Neutrophil (primary cell): ENCODE results near the gene PEX26.
"Not testable (repeated sequence)": the region's sequence is repeated elsewhere in the genome, so short reads cannot be mapped to it uniquely, and the experiment has no call there.

Experiments used
- H3K27ac ChIP-seq: fragments of 200-600 bp; sonication (generic); 2 replicates; pipeline ENCODE4 v1.5.1; 2016; ENCODE audit warnings: mild to moderate bottlenecking, moderate library complexity
- H3K27me3 ChIP-seq: fragments of 200-600 bp; sonication (generic); 2 replicates; pipeline ENCODE4 v1.6.0; 2016; ENCODE audit warnings: mild to moderate bottlenecking
- H3K36me3 ChIP-seq: fragments of 200-600 bp; sonication (generic); 2 replicates; pipeline ENCODE4 v1.5.1; 2017
- H3K4me1 ChIP-seq, 2 experiments: fragments of 200-600 bp in 1 of 2; sonication (generic) in 1 of 2; 1 replicate in 1 of 2; 2 replicates in 1 of 2; pipeline versions ENCODE4 v1.5.1 to v1.6.1; 2013 to 2016; ENCODE audit warnings: low read depth in 1 of 2, low read length in 1 of 2, mild to moderate bottlenecking in 1 of 2, moderate library complexity in 1 of 2; ENCODE audit not compliant: control insufficient read depth in 1 of 2, insufficient read depth in 1 of 2
- H3K4me3 ChIP-seq, 2 experiments: fragments of 200-600 bp in 1 of 2; sonication (generic) in 1 of 2; 1 replicate in 1 of 2; 2 replicates in 1 of 2; pipeline ENCODE4 v1.5.1; 2013 to 2016; ENCODE audit warnings: low read depth in 1 of 2, low read length in 1 of 2, mild to moderate bottlenecking in 1 of 2, moderate library complexity in 1 of 2
- H3K9me3 ChIP-seq: fragments of 200-600 bp; sonication (generic); 2 replicates; pipeline ENCODE4 v1.5.1; 2016
- TF ChIP-seq, protein P1 (sequence below): fragments of 200-600 bp; sonication (generic); IDR thresholded peaks from 2 replicates; pipeline ENCODE4 v1.5.1; 2016; ENCODE audit warnings: antibody characterized with exemption

Gene PEX26

GRCh38 chr22:18126606-18127005 is 48.8 kb downstream of the PEX26 start:
- Histone ChIP-seq H3K4me1 (no peaks in the 10 kb centered on the region), H3K9me3 (no peaks in the 10 kb centered on the region), H3K27me3 (no peaks in the 10 kb centered on the region), H3K36me3 (no peaks in the 10 kb centered on the region), H3K4me3 (no peak overlapping the region), H3K27ac (no peak overlapping the region)
- TF ChIP-seq, protein P1, sequence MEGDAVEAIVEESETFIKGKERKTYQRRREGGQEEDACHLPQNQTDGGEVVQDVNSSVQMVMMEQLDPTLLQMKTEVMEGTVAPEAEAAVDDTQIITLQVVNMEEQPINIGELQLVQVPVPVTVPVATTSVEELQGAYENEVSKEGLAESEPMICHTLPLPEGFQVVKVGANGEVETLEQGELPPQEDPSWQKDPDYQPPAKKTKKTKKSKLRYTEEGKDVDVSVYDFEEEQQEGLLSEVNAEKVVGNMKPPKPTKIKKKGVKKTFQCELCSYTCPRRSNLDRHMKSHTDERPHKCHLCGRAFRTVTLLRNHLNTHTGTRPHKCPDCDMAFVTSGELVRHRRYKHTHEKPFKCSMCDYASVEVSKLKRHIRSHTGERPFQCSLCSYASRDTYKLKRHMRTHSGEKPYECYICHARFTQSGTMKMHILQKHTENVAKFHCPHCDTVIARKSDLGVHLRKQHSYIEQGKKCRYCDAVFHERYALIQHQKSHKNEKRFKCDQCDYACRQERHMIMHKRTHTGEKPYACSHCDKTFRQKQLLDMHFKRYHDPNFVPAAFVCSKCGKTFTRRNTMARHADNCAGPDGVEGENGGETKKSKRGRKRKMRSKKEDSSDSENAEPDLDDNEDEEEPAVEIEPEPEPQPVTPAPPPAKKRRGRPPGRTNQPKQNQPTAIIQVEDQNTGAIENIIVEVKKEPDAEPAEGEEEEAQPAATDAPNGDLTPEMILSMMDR, result no peak

GRCh38 chr22:18130018-18130417 is 52.2 kb downstream of the PEX26 start:
- no peak overlapping the region for H3K27ac ChIP-seq
- H3K36me3 ChIP-seq, result no peaks in the 10 kb centered on the region
- TF ChIP-seq, protein P1, result no peak
- H3K4me3 ChIP-seq, result no peak overlapping the region
- H3K9me3 ChIP-seq, result no peaks in the 10 kb centered on the region
- no peaks in the 10 kb centered on the region for H3K27me3 ChIP-seq
- no peaks in the 10 kb centered on the region for H3K4me1 ChIP-seq

DNA sequence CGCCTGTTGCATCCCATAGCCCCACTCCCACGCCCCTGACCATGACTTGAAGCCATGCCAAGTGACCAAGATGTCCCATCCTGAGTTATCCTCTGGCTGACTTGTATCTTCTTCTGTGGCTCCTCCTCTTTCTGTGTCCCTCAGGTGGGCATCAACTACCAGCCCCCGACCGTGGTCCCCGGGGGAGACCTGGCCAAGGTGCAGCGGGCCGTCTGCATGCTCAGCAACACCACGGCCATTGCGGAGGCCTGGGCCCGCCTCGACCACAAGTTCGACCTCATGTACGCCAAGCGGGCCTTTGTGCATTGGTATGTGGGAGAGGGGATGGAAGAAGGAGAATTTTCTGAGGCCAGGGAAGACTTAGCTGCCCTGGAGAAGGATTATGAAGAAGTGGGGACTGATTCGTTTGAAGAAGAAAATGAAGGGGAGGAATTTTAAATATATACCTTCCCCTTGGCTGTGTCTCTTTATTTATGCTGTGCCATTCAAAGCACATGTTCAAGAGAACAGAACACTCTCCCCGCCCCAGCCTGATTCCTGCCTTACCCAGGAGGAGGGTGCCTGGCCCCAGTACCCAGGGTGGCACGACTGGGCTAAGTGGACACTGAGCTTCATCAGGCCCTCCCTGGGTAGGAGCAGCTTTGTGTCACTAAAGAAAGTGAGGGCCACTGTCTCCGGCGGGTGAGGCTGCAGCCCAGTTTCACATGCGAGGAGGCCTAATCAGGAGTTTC is 53.1 kb downstream of the PEX26 start:
- TF ChIP-seq, protein P1, result no peak
- no peaks in the 10 kb centered on the region for H3K36me3 ChIP-seq
- no peaks in the 10 kb centered on the region for H3K4me1 ChIP-seq
- no peaks in the 10 kb centered on the region for H3K27me3 ChIP-seq
- H3K4me3 ChIP-seq, result no peak overlapping the region
- H3K27ac ChIP-seq, result no peak overlapping the region
- no peaks in the 10 kb centered on the region for H3K9me3 ChIP-seq

DNA sequence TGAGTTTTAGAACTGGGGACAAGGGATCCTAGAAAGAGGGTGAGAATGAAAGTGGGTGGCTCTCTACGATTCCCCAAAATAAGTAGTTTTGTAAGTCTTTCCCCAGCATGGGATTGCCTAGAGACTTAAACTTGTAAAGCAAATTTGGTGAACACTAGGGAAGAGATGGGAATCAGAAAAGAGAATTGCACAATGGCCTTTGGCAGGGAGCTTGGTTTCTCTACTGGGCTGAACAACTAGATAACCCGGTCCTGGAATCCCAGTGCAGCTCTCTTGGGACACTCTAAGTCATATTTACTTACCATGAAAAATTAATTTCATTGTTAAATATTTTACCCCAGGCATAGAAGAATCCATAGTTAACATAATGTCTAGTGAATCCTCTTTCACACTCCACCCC is 55.7 kb downstream of the PEX26 start:
- Histone ChIP-seq H3K27ac (no peak overlapping the region), H3K27me3 (no peaks in the 10 kb centered on the region), H3K4me3 (no peak overlapping the region), H3K4me1 (no peaks in the 10 kb centered on the region), H3K36me3 (no peaks in the 10 kb centered on the region), H3K9me3 (no peaks in the 10 kb centered on the region)
- TF ChIP-seq, protein P1, result no peak

DNA sequence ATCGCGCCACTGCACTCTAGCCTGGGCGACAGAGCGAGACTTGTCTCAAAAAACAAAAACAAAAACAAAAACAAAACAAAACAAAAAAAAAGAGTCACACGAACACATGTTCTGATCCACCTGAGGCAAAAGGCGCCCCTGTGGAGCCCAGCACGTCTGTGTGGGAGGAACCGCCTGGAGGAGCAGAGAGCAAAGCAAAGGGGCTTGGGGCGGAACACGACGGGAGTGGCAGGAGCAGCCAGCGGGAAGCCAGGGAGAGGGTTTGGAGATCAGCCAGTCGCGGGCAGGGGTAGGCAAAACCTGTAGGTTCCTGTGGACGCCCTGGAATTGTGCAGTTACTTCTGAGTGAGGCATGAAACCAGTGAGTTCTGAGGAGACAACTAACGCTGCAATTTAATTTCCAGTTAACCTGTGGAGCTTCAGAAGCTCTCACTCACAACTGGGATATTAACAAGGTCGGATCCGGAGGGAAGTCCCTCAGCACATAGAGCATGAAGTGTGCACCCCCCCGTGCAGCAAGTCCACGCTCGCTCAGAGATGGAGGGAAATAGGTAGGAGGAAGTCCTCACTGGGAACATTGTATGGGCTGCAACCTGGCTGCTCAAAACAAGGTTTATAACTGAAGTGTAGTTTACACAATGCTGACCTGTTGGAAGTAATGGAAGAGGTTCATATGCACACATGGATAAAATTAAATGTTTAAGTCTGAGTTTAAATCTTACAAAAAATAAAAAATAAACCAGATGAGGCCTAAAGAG is 59.0 kb downstream of the PEX26 start:
- Histone ChIP-seq H3K4me3 (no peak overlapping the region), H3K9me3 (no peaks in the 10 kb centered on the region), H3K4me1 (no peaks in the 10 kb centered on the region), H3K27ac (no peak overlapping the region), H3K27me3 (no peaks in the 10 kb centered on the region), H3K36me3 (no peaks in the 10 kb centered on the region)
- TF ChIP-seq, protein P1, result no peak

GRCh38 chr22:18141004-18141403 is 63.2 kb downstream of the PEX26 start:
- H3K27me3 ChIP-seq, H3K4me1 ChIP-seq, H3K36me3 ChIP-seq, H3K9me3 ChIP-seq, H3K4me3 ChIP-seq, H3K27ac ChIP-seq: not testable (repeated sequence)
